Stimulated activated CD4-positive, alpha-beta T cell treated with anti-CD3 and anti-CD28 coated beads, Interleukin-12 subunit alpha, Interleukin-12 subunit beta, amount 100 ng/mL, for 4 hours (primary cell): ENCODE results near the gene KCNC1.

Experiments used
- DNase-seq: peaks from one replicate; pipeline ENCODE4 v3.0.0-alpha.2; 2020

The KCNC1 gene

GRCh38 chr11:17734418-17734911 lies at the start of gene KCNC1:
KCNC1 (plus strand) TSS chr11:17734781; CDS start chr11:17736003, 1,222 bp downstream.
- no peak for DNase-seq

GRCh38 chr11:17686231-17686980 lies 48.2 kb upstream of the KCNC1 start:
- no peak for DNase-seq

GRCh38 chr11:17687946-17688670 lies 46.5 kb upstream of the KCNC1 start:
- no peak for DNase-seq

- no peak for DNase-seq
These were observed 43.0 kb upstream of the KCNC1 start for GRCh38 chr11:17691550-17691949.

- no peak for DNase-seq
These were observed 42.6 kb upstream of the KCNC1 start for GRCh38 chr11:17691976-17692375.

- no peak for DNase-seq
These were observed 41.6 kb upstream of the KCNC1 start for GRCh38 chr11:17692931-17693330.

GRCh38 chr11:17693531-17693930 lies 41.0 kb upstream of the KCNC1 start:
- DNase-seq, result no peak

GRCh38 chr11:17694494-17695110 lies 40.0 kb upstream of the KCNC1 start:
- no peak for DNase-seq

- DNase-seq, result no peak
These were observed 38.8 kb upstream of the KCNC1 start for GRCh38 chr11:17695454-17696441.

- DNase-seq, result no peak
These were observed 37.8 kb upstream of the KCNC1 start for GRCh38 chr11:17696741-17697140.

GRCh38 chr11:17697175-17697949 lies 37.2 kb upstream of the KCNC1 start:
- no peak for DNase-seq

GRCh38 chr11:17699147-17700114 lies 35.1 kb upstream of the KCNC1 start:
- DNase-seq, result no peak

GRCh38 chr11:17700991-17701390 lies 33.6 kb upstream of the KCNC1 start:
- no peak for DNase-seq

GRCh38 chr11:17702876-17703275 lies 31.7 kb upstream of the KCNC1 start:
- DNase-seq, result no peak

GRCh38 chr11:17703951-17704350 lies 30.6 kb upstream of the KCNC1 start:
- no peak for DNase-seq

- DNase-seq, result no peak
These were observed 26.8 kb upstream of the KCNC1 start for GRCh38 chr11:17707830-17708229.

- no peak for DNase-seq
These were observed 22.7 kb upstream of the KCNC1 start for GRCh38 chr11:17711836-17712235.

- DNase-seq, result no peak
These were observed 20.7 kb upstream of the KCNC1 start for GRCh38 chr11:17713851-17714250.

- DNase-seq, result no peak
These were observed 20.2 kb upstream of the KCNC1 start for GRCh38 chr11:17714356-17714854.

GRCh38 chr11:17714870-17715269 lies 19.7 kb upstream of the KCNC1 start:
- DNase-seq, result no peak
